Osteoblast (primary cell): ENCODE measurements around the gene ANO7. TPM values are rescaled to one million over a fixed set of nuclear protein-coding genes. Genes with fewer than 3 reads are reported as not detected.

Experiments
- DNase-seq: peaks from one replicate; pipeline ENCODE4 v3.0.0; 2011; ENCODE audit warnings: low spot score, mixed read lengths; ENCODE audit not compliant: insufficient read length; ENCODE audit errors: missing footprints
- H2AFZ ChIP-seq: 2 replicates; pipeline ENCODE4 v1.6.0; 2011; ENCODE audit warnings: mild to moderate bottlenecking, low read length
- H3K27ac ChIP-seq: 2 replicates; pipeline ENCODE4 v1.5.1; 2011; ENCODE audit warnings: mild to moderate bottlenecking, low read depth, low read length, moderate library complexity
- H3K27me3 ChIP-seq: 2 replicates; pipeline ENCODE4 v1.6.0; 2012; ENCODE audit warnings: mild to moderate bottlenecking, control low read depth, inconsistent platforms, low read length, moderate library complexity; ENCODE audit not compliant: insufficient read depth
- H3K36me3 ChIP-seq: 2 replicates; pipeline ENCODE4 v1.5.1; 2011; ENCODE audit warnings: mild to moderate bottlenecking, low read length, control low read depth, moderate library complexity; ENCODE audit not compliant: insufficient read depth
- H3K4me1 ChIP-seq: 2 replicates; pipeline ENCODE4 v1.5.1; 2011; ENCODE audit warnings: mild to moderate bottlenecking, low read length, control low read depth, moderate library complexity; ENCODE audit not compliant: insufficient read depth
- H3K4me2 ChIP-seq: 2 replicates; pipeline ENCODE4 v1.6.0; 2011; ENCODE audit warnings: mild to moderate bottlenecking, low read length; ENCODE audit not compliant: insufficient read depth
- H3K4me3 ChIP-seq: fragments of 200-600 bp; sonication (generic); 3 replicates; pipeline ENCODE4 v1.5.1; 2012; ENCODE audit warnings: mild to moderate bottlenecking, low read length, inconsistent platforms; ENCODE audit not compliant: insufficient read depth
- H3K79me2 ChIP-seq: 2 replicates; pipeline ENCODE4 v1.6.0; 2012; ENCODE audit warnings: mild to moderate bottlenecking, low read length, control low read depth, inconsistent platforms; ENCODE audit not compliant: insufficient read depth
- H3K9me3 ChIP-seq: 2 replicates; pipeline ENCODE4 v1.5.1; 2011; ENCODE audit warnings: low read depth, low read length, control low read depth
- H4K20me1 ChIP-seq: 2 replicates; pipeline ENCODE4 v1.6.0; 2012; ENCODE audit warnings: mild to moderate bottlenecking, low read length, control low read depth; ENCODE audit not compliant: insufficient read depth
- CTCF ChIP-seq: IDR thresholded peaks from 2 replicates; pipeline ENCODE4 v1.5.1; 2011; ENCODE audit warnings: mild to moderate bottlenecking, low read depth, low read length, moderate library complexity; ENCODE audit errors: extremely low read depth
- total RNA-seq: library from RNA; depleted of rRNA; stranded (reverse); fragments of >200 nt; gene quantifications from 2 replicates; pipeline ENCODE4 v1.2.3, GENCODE V29; 2012

ANO7 gene
- total RNA-seq, 1 donor = 1.8 TPM

- peaks cover 71% of the 10 kb centered on the region for H4K20me1 ChIP-seq
Measured at GRCh38 chr2:241242306-241242705, 53.8 kb downstream of the ANO7 start.

GRCh38 chr2:241244368-241244767 lies 55.9 kb downstream of the ANO7 start:
- H3K79me2 ChIP-seq = peaks cover 92% of the 10 kb centered on the region
- no peak overlapping the region for H3K4me3 ChIP-seq
- peaks cover 70% of the 10 kb centered on the region for H4K20me1 ChIP-seq
- H3K27me3 ChIP-seq = no peaks in the 10 kb centered on the region
- no peaks in the 10 kb centered on the region for H3K9me3 ChIP-seq
- H3K27ac ChIP-seq = no peak overlapping the region
- no peak for DNase-seq
- H3K4me2 ChIP-seq = no peak overlapping the region
- H2AFZ ChIP-seq = no peak overlapping the region
- peaks cover 96% of the 10 kb centered on the region for H3K36me3 ChIP-seq
- H3K4me1 ChIP-seq = no peaks in the 10 kb centered on the region
- no peak for TF ChIP-seq CTCF

More at GRCh38 chr2:241242306-241242705, 53.8 kb downstream of the ANO7 start:
- Histone ChIP-seq H3K27ac (no peak overlapping the region), H3K4me1 (no peaks in the 10 kb centered on the region), H3K4me3 (no peak overlapping the region), H3K9me3 (no peaks in the 10 kb centered on the region), H3K4me2 (no peak overlapping the region), H3K27me3 (no peaks in the 10 kb centered on the region), H3K79me2 (peaks cover 91% of the 10 kb centered on the region), H3K36me3 (peaks cover 96% of the 10 kb centered on the region), H2AFZ (no peak overlapping the region)
- no peak for TF ChIP-seq CTCF
- no peak for DNase-seq

GRCh38 chr2:241248289-241248688 lies 59.8 kb downstream of the ANO7 start:
- H3K4me3 ChIP-seq = no peak overlapping the region
- peaks cover 90% of the 10 kb centered on the region for H3K79me2 ChIP-seq
- no peak overlapping the region for H3K4me2 ChIP-seq
- H2AFZ ChIP-seq = no peak overlapping the region
- no peak overlapping the region for H3K27ac ChIP-seq
- TF ChIP-seq CTCF = no peak
- H3K4me1 ChIP-seq = no peaks in the 10 kb centered on the region
- H4K20me1 ChIP-seq = peaks cover 67% of the 10 kb centered on the region
- DNase-seq = peak; percentile 52
- H3K27me3 ChIP-seq = no peaks in the 10 kb centered on the region
- H3K36me3 ChIP-seq = peaks cover 99% of the 10 kb centered on the region
- no peaks in the 10 kb centered on the region for H3K9me3 ChIP-seq

- H3K79me2 ChIP-seq = peaks cover 90% of the 10 kb centered on the region
- no peak for TF ChIP-seq CTCF
- no peak overlapping the region for H3K27ac ChIP-seq
- DNase-seq = peak; percentile 22
- peaks cover 99% of the 10 kb centered on the region for H3K36me3 ChIP-seq
- no peak overlapping the region for H3K4me2 ChIP-seq
- no peak overlapping the region for H2AFZ ChIP-seq
- peaks cover 68% of the 10 kb centered on the region for H4K20me1 ChIP-seq
- H3K9me3 ChIP-seq = no peaks in the 10 kb centered on the region
- H3K4me3 ChIP-seq = no peak overlapping the region
- no peaks in the 10 kb centered on the region for H3K4me1 ChIP-seq
- no peaks in the 10 kb centered on the region for H3K27me3 ChIP-seq
Measured at GRCh38 chr2:241248897-241249296, 60.4 kb downstream of the ANO7 start.
